ENCODE results near the gene C20orf202.

- TF ChIP-seq CTCF (IDR thresholded peaks at IDR 0.05; ENCODE audit: low read depth, low read length) (no peak), POLR2A (IDR thresholded peaks at IDR 0.05; ENCODE audit: extremely low read depth, insufficient read length) (no peak), MAX (IDR thresholded peaks at IDR 0.05; ENCODE audit: low read depth, low read length) (no peak)
These were observed 19.0 kb upstream of the C20orf202 start for GRCh38 chr20:1184260-1184637.

All from NB4 (cell line).